ENCODE measurements around the gene BCAS3. TPM values are rescaled to one million over a fixed set of nuclear protein-coding genes. Genes with fewer than 3 reads are reported as not detected.

Gene BCAS3
- total RNA-seq, 1 donor from 2014 or later = 14.5 TPM

GRCh38 chr17:61345061-61345460 lies 667.4 kb downstream of the BCAS3 start:
- Histone ChIP-seq H2AFZ (ENCODE audit: low read depth, low read length) (no peak overlapping the region), H3K4me1 (ENCODE audit: insufficient read depth, low read length) (peaks cover 6% of the 10 kb centered on the region), H3K4me2 (ENCODE audit: low read length) (no peak overlapping the region), H3K4me3 (ENCODE audit: insufficient read depth, low read depth, low read length) (no peak overlapping the region), H3K79me2 (ENCODE audit: insufficient read depth, low read length) (no peaks in the 10 kb centered on the region), H3K27me3 (ENCODE audit: insufficient read depth, low read length) (peaks cover 3% of the 10 kb centered on the region), H3K9ac (ENCODE audit: low read length) (no peak overlapping the region), H3K27ac (ENCODE audit: low read depth, low read length) (no peak overlapping the region), H3K36me3 (ENCODE audit: insufficient read depth, low read length) (no peaks in the 10 kb centered on the region), H3K9me3 (ENCODE audit: insufficient read depth, low read depth, low read length) (no peaks in the 10 kb centered on the region), H4K20me1 (ENCODE audit: insufficient read depth, low read length) (no peaks in the 10 kb centered on the region)
- Mint-ChIP-seq H3K36me3 (ENCODE audit: low read depth, unreplicated experiment) (peaks cover 3% of the 10 kb centered on the region), H3K27ac (ENCODE audit: unreplicated experiment) (no peak overlapping the region), H3K4me1 (ENCODE audit: low read depth, unreplicated experiment) (no peaks in the 10 kb centered on the region), H3K9me3 (ENCODE audit: unreplicated experiment) (no peaks in the 10 kb centered on the region), H3K27me3 (ENCODE audit: low read depth, unreplicated experiment) (peaks cover 4% of the 10 kb centered on the region), H3K4me3 (ENCODE audit: unreplicated experiment) (no peak overlapping the region)
- FAIRE-seq = no peak
- no peak for DNase-seq (ENCODE audit: low read depth)
- TF ChIP-seq, protein P1, sequence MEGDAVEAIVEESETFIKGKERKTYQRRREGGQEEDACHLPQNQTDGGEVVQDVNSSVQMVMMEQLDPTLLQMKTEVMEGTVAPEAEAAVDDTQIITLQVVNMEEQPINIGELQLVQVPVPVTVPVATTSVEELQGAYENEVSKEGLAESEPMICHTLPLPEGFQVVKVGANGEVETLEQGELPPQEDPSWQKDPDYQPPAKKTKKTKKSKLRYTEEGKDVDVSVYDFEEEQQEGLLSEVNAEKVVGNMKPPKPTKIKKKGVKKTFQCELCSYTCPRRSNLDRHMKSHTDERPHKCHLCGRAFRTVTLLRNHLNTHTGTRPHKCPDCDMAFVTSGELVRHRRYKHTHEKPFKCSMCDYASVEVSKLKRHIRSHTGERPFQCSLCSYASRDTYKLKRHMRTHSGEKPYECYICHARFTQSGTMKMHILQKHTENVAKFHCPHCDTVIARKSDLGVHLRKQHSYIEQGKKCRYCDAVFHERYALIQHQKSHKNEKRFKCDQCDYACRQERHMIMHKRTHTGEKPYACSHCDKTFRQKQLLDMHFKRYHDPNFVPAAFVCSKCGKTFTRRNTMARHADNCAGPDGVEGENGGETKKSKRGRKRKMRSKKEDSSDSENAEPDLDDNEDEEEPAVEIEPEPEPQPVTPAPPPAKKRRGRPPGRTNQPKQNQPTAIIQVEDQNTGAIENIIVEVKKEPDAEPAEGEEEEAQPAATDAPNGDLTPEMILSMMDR (IDR thresholded peaks at IDR 0.05; ENCODE audit: insufficient read depth, low read depth, low read length) = no peak
- no peak for TF ChIP-seq EZH2 (IDR thresholded peaks at IDR 0.05; ENCODE audit: insufficient read depth, low read length)

DNA sequence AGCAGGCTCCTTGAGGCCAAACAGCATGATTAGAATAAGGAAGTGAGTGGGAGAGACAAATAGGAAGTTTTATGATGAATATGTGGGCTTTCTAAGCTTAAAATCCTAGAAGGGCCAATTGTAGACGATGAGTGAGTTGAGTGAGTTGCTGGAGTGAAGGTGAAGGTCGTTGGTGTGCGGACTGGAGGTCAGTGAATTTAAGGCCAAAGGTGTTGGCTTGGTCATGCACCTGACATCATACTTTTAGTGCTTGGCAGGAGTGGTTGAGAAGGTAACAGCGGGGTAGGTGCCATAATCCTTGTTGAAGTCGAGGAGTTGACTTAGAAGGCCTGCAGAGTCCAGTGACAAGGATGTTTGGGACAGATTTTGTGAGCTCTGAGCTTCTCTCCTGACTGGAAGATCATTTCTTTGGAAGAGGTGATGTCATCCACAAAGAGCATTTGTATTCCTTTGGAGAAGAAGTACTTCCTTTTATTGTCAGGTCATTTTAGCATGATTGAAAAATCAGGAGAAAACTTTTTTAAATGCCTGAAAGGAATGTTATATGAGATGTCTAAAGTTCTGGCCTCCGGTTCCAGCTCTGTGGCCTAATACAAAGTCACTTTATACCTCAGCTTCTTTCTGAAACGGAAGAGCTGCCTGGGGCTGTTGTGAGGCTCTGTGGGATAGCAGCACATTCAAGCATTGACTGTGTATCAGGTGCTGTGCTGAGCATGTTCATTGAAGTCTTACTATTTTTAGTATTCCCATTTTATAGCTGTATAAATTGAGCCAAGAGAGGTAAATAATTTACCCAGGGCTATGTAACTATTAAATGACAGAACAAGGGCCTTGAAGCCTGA lies 668.4 kb downstream of the BCAS3 start:
- no peak for TF ChIP-seq EZH2 (IDR thresholded peaks at IDR 0.05; ENCODE audit: insufficient read depth, low read length)
- TF ChIP-seq, protein P1 (IDR thresholded peaks at IDR 0.05; ENCODE audit: insufficient read depth, low read depth, low read length) = no peak
- Histone ChIP-seq H4K20me1 (ENCODE audit: insufficient read depth, low read length) (no peaks in the 10 kb centered on the region), H3K79me2 (ENCODE audit: insufficient read depth, low read length) (no peaks in the 10 kb centered on the region), H2AFZ (ENCODE audit: low read depth, low read length) (no peak overlapping the region), H3K4me1 (ENCODE audit: insufficient read depth, low read length) (no peaks in the 10 kb centered on the region), H3K27me3 (ENCODE audit: insufficient read depth, low read length) (peaks cover 3% of the 10 kb centered on the region), H3K4me3 (ENCODE audit: insufficient read depth, low read depth, low read length) (no peak overlapping the region), H3K27ac (ENCODE audit: low read depth, low read length) (no peak overlapping the region), H3K4me2 (ENCODE audit: low read length) (no peak overlapping the region), H3K36me3 (ENCODE audit: insufficient read depth, low read length) (no peaks in the 10 kb centered on the region), H3K9ac (ENCODE audit: low read length) (no peak overlapping the region), H3K9me3 (ENCODE audit: insufficient read depth, low read depth, low read length) (no peaks in the 10 kb centered on the region)
- Mint-ChIP-seq H3K36me3 (ENCODE audit: low read depth, unreplicated experiment) (peaks cover 3% of the 10 kb centered on the region), H3K4me3 (ENCODE audit: unreplicated experiment) (no peak overlapping the region), H3K27ac (ENCODE audit: unreplicated experiment) (no peak overlapping the region), H3K4me1 (ENCODE audit: low read depth, unreplicated experiment) (no peaks in the 10 kb centered on the region), H3K9me3 (ENCODE audit: unreplicated experiment) (no peaks in the 10 kb centered on the region), H3K27me3 (ENCODE audit: low read depth, unreplicated experiment) (peaks cover 4% of the 10 kb centered on the region)
- DNase-seq (ENCODE audit: low read depth) (no peak), FAIRE-seq (no peak)

DNA sequence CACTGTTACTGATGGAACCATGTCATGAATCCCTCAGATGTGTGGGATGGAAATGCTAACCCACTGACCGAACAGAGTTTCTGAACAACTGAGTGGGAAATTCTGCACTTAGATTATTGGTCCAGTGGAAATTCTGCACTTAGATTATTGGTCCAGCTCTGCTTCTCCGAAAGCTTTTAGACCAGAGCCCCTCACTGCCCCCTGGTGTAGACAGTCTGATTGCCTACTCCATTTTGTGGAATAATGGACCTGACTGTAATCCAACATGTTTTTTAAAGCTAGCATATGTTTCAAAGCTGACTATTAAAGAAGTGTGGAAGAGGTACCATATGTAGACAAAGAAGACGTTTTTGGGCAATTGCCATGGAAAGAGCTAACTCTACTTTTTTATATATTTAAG lies 671.7 kb downstream of the BCAS3 start:
- H3K27me3 Mint-ChIP-seq (ENCODE audit: low read depth, unreplicated experiment) = peaks cover 4% of the 10 kb centered on the region
- Histone ChIP-seq H4K20me1 (ENCODE audit: insufficient read depth, low read length) (no peaks in the 10 kb centered on the region), H2AFZ (ENCODE audit: low read depth, low read length) (no peak overlapping the region), H3K4me3 (ENCODE audit: insufficient read depth, low read depth, low read length) (no peak overlapping the region), H3K4me1 (ENCODE audit: insufficient read depth, low read length) (no peaks in the 10 kb centered on the region), H3K36me3 (ENCODE audit: insufficient read depth, low read length) (no peaks in the 10 kb centered on the region), H3K27ac (ENCODE audit: low read depth, low read length) (no peak overlapping the region), H3K9ac (ENCODE audit: low read length) (no peak overlapping the region), H3K9me3 (ENCODE audit: insufficient read depth, low read depth, low read length) (no peaks in the 10 kb centered on the region), H3K4me2 (ENCODE audit: low read length) (no peak overlapping the region), H3K79me2 (ENCODE audit: insufficient read depth, low read length) (no peaks in the 10 kb centered on the region), H3K27me3 (ENCODE audit: insufficient read depth, low read length) (no peaks in the 10 kb centered on the region)
- FAIRE-seq = no peak
- H3K4me3 Mint-ChIP-seq (ENCODE audit: unreplicated experiment) = no peak overlapping the region
- no peaks in the 10 kb centered on the region for H3K4me1 Mint-ChIP-seq (ENCODE audit: low read depth, unreplicated experiment)
- H3K36me3 Mint-ChIP-seq (ENCODE audit: low read depth, unreplicated experiment) = peaks cover 3% of the 10 kb centered on the region
- H3K27ac Mint-ChIP-seq (ENCODE audit: unreplicated experiment) = no peak overlapping the region
- TF ChIP-seq, protein P1 (IDR thresholded peaks at IDR 0.05; ENCODE audit: insufficient read depth, low read depth, low read length) = peak; percentile 31
- TF ChIP-seq EZH2 (IDR thresholded peaks at IDR 0.05; ENCODE audit: insufficient read depth, low read length) = no peak
- DNase-seq (ENCODE audit: low read depth) = no peak
- H3K9me3 Mint-ChIP-seq (ENCODE audit: unreplicated experiment) = no peaks in the 10 kb centered on the region
